ENCODE results near the gene CDH11.

DNA sequence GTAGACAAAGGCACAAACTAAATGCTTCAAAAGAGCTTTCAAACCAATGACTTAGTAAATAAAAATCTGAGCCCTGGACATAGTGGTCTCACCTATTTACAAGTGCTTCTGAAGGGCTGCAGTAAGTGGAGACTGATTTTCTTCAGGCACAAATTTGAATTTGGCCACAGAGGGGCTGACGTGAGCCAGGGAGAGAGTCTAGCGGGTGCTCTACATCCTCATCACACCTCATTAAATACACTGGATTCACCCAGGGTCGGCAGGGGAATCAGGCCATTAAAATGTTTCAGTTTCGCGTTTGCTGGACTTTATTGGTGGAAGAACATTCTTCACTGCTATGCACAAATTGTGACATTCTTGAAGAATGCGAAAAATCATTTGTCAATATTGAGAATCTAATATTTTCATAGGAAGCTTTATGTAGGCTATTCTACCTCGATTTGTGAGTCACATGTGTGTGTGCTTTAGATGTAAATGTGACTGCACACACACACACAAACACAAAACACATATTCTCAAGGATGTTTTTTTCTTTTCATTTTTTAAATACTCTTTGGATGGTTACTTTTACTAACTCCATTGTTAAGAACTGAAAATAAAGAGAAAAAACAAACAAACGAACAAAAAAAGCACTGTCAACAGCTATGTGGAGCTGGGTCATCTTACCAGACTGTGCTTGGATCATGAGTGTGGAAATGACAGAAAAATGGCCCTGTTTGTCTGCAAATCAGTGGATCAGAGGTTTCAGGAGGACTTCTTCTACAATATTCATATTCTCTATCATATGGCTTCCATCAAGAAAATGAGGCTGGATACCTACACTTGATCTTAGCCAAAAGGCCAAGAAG is 58.9 kb downstream of the CDH11 start:
- TF ChIP-seq, protein P1, sequence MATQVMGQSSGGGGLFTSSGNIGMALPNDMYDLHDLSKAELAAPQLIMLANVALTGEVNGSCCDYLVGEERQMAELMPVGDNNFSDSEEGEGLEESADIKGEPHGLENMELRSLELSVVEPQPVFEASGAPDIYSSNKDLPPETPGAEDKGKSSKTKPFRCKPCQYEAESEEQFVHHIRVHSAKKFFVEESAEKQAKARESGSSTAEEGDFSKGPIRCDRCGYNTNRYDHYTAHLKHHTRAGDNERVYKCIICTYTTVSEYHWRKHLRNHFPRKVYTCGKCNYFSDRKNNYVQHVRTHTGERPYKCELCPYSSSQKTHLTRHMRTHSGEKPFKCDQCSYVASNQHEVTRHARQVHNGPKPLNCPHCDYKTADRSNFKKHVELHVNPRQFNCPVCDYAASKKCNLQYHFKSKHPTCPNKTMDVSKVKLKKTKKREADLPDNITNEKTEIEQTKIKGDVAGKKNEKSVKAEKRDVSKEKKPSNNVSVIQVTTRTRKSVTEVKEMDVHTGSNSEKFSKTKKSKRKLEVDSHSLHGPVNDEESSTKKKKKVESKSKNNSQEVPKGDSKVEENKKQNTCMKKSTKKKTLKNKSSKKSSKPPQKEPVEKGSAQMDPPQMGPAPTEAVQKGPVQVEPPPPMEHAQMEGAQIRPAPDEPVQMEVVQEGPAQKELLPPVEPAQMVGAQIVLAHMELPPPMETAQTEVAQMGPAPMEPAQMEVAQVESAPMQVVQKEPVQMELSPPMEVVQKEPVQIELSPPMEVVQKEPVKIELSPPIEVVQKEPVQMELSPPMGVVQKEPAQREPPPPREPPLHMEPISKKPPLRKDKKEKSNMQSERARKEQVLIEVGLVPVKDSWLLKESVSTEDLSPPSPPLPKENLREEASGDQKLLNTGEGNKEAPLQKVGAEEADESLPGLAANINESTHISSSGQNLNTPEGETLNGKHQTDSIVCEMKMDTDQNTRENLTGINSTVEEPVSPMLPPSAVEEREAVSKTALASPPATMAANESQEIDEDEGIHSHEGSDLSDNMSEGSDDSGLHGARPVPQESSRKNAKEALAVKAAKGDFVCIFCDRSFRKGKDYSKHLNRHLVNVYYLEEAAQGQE (IDR thresholded peaks at IDR 0.05; ENCODE audit: low read depth), result no peak
- TF ChIP-seq CEBPB (IDR thresholded peaks at IDR 0.05), result no peak
- no peak for TF ChIP-seq RAD21 (IDR thresholded peaks at IDR 0.05; ENCODE audit: low read depth)
- no peak for TF ChIP-seq TCF12 (IDR thresholded peaks at IDR 0.05; ENCODE audit: low read depth)
- no peak for TF ChIP-seq EP300 (IDR thresholded peaks at IDR 0.05; ENCODE audit: borderline replicate concordance)
- TF ChIP-seq TAF1 (IDR thresholded peaks at IDR 0.05; ENCODE audit: low read depth), result no peak
- no peak for TF ChIP-seq YY1 (IDR thresholded peaks at IDR 0.05; ENCODE audit: low read depth)
- TF ChIP-seq NFIC (IDR thresholded peaks at IDR 0.05), result no peak
- no peak for TF ChIP-seq ZBTB7A (IDR thresholded peaks at IDR 0.05; ENCODE audit: low read depth)
- TF ChIP-seq TEAD4 (IDR thresholded peaks at IDR 0.05), result no peak
- no peak for TF ChIP-seq FOXM1 (IDR thresholded peaks at IDR 0.05; ENCODE audit: borderline replicate concordance, low read depth)
- no peak for TF ChIP-seq EGR1 (IDR thresholded peaks at IDR 0.05)

Measured in Ishikawa (cell line).